ENCODE results near the gene C1QTNF5. TPM values are rescaled to one million over a fixed set of nuclear protein-coding genes. Genes with fewer than 3 reads are reported as not detected.

C1QTNF5 gene
- total and polyA plus RNA-seq, 2 donors (not counting 1 experiment from before 2014, with no cell fraction given), result not detected

- H3K4me2 ChIP-seq (replicated peaks; ENCODE audit: low read depth, low read length, poor library complexity, severe bottlenecking), result no peak overlapping the region
- Mint-ChIP-seq H3K27me3 (peaks cover 20% of the 10 kb centered on the region), H3K27ac (no peak overlapping the region), H3K4me3 (no peak overlapping the region), H3K4me1 (no peaks in the 10 kb centered on the region), H3K9me3 (ENCODE audit: insufficient read depth) (no peaks in the 10 kb centered on the region)
- peaks cover 0 to 10% (median 1%) of the 10 kb centered on the region in 4 experiments for H3K27me3 ChIP-seq (replicated peaks in 1 of 4; ENCODE audit: control extremely low read depth in 1 of 4, control insufficient read depth in 3 of 4, insufficient read depth in 4 of 4, low read length in 3 of 4)
- no peaks in the 10 kb centered on the region for H3K79me2 ChIP-seq (ENCODE audit: control insufficient read depth, insufficient read depth, low read length)
- intact Hi-C loops (cut with micrococcal nuclease), result no loop called here
- ChIA-PET CTCF (interaction anchor here (0.6 to 5.5 kb wide), 2 partner anchors 17 to 169 kb away, joined by 3 to 46 read pairs; no protein-coding TSS in a partner anchor), POLR2A (interaction anchor here (0.6 kb wide), 1 partner anchor 1679 kb away, joined by 4 read pairs; no protein-coding TSS in a partner anchor)
- H4K20me1 ChIP-seq (ENCODE audit: control insufficient read depth, insufficient read depth, low read length, poor library complexity, severe bottlenecking), result no peaks in the 10 kb centered on the region
- TF ChIP-seq CTCF (IDR thresholded peaks at IDR 0.05) (no peak), EZH2 (IDR thresholded peaks at IDR 0.05; ENCODE audit: borderline replicate concordance, insufficient read depth, low read depth, low read length, poor library complexity, severe bottlenecking) (no peak)
- WGBS (ENCODE audit: insufficient coverage), result 89% methylated on average over 20 of the region's 23 CpGs
- H2AFZ ChIP-seq (ENCODE audit: insufficient read depth, low read depth, low read length, poor library complexity, severe bottlenecking), result no peak overlapping the region
- no peaks in the 10 kb centered on the region for H3K4me1 ChIP-seq (ENCODE audit: control insufficient read depth in 2 of 2, insufficient read depth in 2 of 2, low read length in 2 of 2)
- ATAC-seq (ENCODE audit: low read depth) (no peak), DNase-seq (peak; percentile 12)
- no peaks in the 10 kb centered on the region for H3K36me3 ChIP-seq (replicated peaks in 1 of 2; ENCODE audit: control extremely low read depth in 1 of 2, control insufficient read depth in 1 of 2, extremely low read depth in 1 of 2, insufficient read depth in 2 of 2, low read length in 1 of 2)
- no peak overlapping the region for H3K27ac ChIP-seq (ENCODE audit: low read length in 2 of 2)
- no peak overlapping the region for H3K9ac ChIP-seq (ENCODE audit: low read length)
- H3K4me3 ChIP-seq (ENCODE audit: control extremely low read depth in 1 of 5, extremely low read depth in 1 of 5, insufficient read depth in 1 of 5, low read depth in 2 of 5, low read length in 4 of 5), result no peak overlapping the region
- H3K9me3 ChIP-seq (ENCODE audit: control extremely low read depth in 1 of 3, control insufficient read depth in 2 of 3, insufficient read depth in 1 of 3, low read length in 2 of 3), result no peaks in the 10 kb centered on the region
Observed at GRCh38 chr11:119373059-119373920, 32.6 kb upstream of the C1QTNF5 start.

Data from B cell (primary cell).